ENCODE results near the gene MAP3K4. TPM values are rescaled to one million over a fixed set of nuclear protein-coding genes. Genes with fewer than 3 reads are reported as not detected.

MAP3K4 gene
- total and polyA plus RNA-seq, 10 donors = 11.4 to 65.5 (median 37.0) TPM

- H3K4me1 ChIP-seq = peaks cover 0 to 13% (median 0%) of the 10 kb centered on the region in 6 donors
- H3K4me3 ChIP-seq = no peak overlapping the region
- no peak for DNase-seq
- no peak overlapping the region for H3K27ac ChIP-seq
- no peaks in the 10 kb centered on the region for H3K27me3 ChIP-seq (replicated peaks in 1 of 7)
- 89 to 95% (median 91%) methylated on average over 11 to 23 of the region's 23 CpGs for WGBS, 5 donors
- intact Hi-C loops (cut with DNase I; ENCODE audit: low total_unique reads) = no loop called here
- TF ChIP-seq POLR2A (IDR thresholded peaks at IDR 0.05) = no peak
- TF ChIP-seq CTCF (IDR thresholded peaks at IDR 0.05 in 8 of 11, conservative IDR thresholded peaks at IDR 0.05 in 3 of 11) = no peak
- peak in 1 of 3 donors; percentile 13 for TF ChIP-seq POLR2AphosphoS5 (IDR thresholded peaks at IDR 0.05)
- peaks cover 0 to 71% (median 6%) of the 10 kb centered on the region in 6 donors for H3K36me3 ChIP-seq
- H3K9me3 ChIP-seq = no peaks in the 10 kb centered on the region
These were observed 147.2 kb downstream of the MAP3K4 start for GRCh38 chr6:161138543-161139303.

- H3K9me3 ChIP-seq = no peaks in the 10 kb centered on the region
- intact Hi-C loops (cut with DNase I; ENCODE audit: low total_unique reads) = no loop called here
- no peak for DNase-seq
- H3K4me3 ChIP-seq = no peak overlapping the region
- 92 to 97% (median 95%) methylated on average over 13 to 18 of the region's 18 CpGs for WGBS, 5 donors
- H3K27me3 ChIP-seq (replicated peaks in 1 of 7) = no peaks in the 10 kb centered on the region
- no peak overlapping the region for H3K27ac ChIP-seq
- H3K4me1 ChIP-seq = peaks cover 0 to 13% (median 0%) of the 10 kb centered on the region in 6 donors
- no peak for TF ChIP-seq POLR2A (IDR thresholded peaks at IDR 0.05)
- no peak for TF ChIP-seq POLR2AphosphoS5 (IDR thresholded peaks at IDR 0.05)
- no peak for TF ChIP-seq CTCF (IDR thresholded peaks at IDR 0.05 in 8 of 11, conservative IDR thresholded peaks at IDR 0.05 in 3 of 11)
- H3K36me3 ChIP-seq = peaks cover 0 to 68% (median 6%) of the 10 kb centered on the region in 6 donors
These were observed 147.8 kb downstream of the MAP3K4 start for GRCh38 chr6:161139304-161139765.

GRCh38 chr6:161139766-161140553 lies 148.4 kb downstream of the MAP3K4 start:
- Histone ChIP-seq H3K4me1 (peaks cover 0 to 13% (median 0%) of the 10 kb centered on the region in 6 donors), H3K9me3 (no peaks in the 10 kb centered on the region), H3K36me3 (peaks cover 0 to 66% (median 6%) of the 10 kb centered on the region in 6 donors), H3K27me3 (replicated peaks in 1 of 7) (no peaks in the 10 kb centered on the region), H3K27ac (no peak overlapping the region), H3K4me3 (no peak overlapping the region)
- 89 to 98% (median 93%) methylated on average over 11 to 28 of the region's 28 CpGs for WGBS, 5 donors
- TF ChIP-seq POLR2AphosphoS5 (IDR thresholded peaks at IDR 0.05) = peak in 1 of 3 donors; percentile 15
- no peak for TF ChIP-seq POLR2A (IDR thresholded peaks at IDR 0.05)
- peak in 2 of 11 experiments; percentile 37 to 53 for TF ChIP-seq CTCF (IDR thresholded peaks at IDR 0.05 in 8 of 11, conservative IDR thresholded peaks at IDR 0.05 in 3 of 11)
- intact Hi-C loops (cut with DNase I; ENCODE audit: low total_unique reads) = no loop called here
- DNase-seq = no peak

GRCh38 chr6:161140554-161140875 lies 148.9 kb downstream of the MAP3K4 start:
- intact Hi-C loops (cut with DNase I; ENCODE audit: low total_unique reads) = no loop called here
- no peak for DNase-seq
- WGBS, 5 donors = 94 to 97% (median 96%) methylated on average over 8 to 10 of the region's 10 CpGs

More at GRCh38 chr6:161140554-161140875, 148.9 kb downstream of the MAP3K4 start:
- Histone ChIP-seq H3K4me1 (peaks cover 0 to 12% (median 0%) of the 10 kb centered on the region in 6 donors), H3K36me3 (peaks cover 0 to 64% (median 5%) of the 10 kb centered on the region in 6 donors), H3K27ac (no peak overlapping the region), H3K27me3 (replicated peaks in 1 of 7) (no peaks in the 10 kb centered on the region), H3K4me3 (no peak overlapping the region), H3K9me3 (no peaks in the 10 kb centered on the region)
- TF ChIP-seq POLR2AphosphoS5 (IDR thresholded peaks at IDR 0.05) (peak in 1 of 3 donors; percentile 5), CTCF (IDR thresholded peaks at IDR 0.05 in 8 of 11, conservative IDR thresholded peaks at IDR 0.05 in 3 of 11) (no peak)

Data from spleen (tissue), 11 donors.